Left lung (tissue), 10 donors: ENCODE results near the gene GMEB1. TPM values are rescaled to one million over a fixed set of nuclear protein-coding genes. Genes with fewer than 3 reads are reported as not detected.
"Not testable (repeated sequence)": the region's sequence is repeated elsewhere in the genome, so short reads cannot be mapped to it uniquely, and the experiment has no call there.

Source experiments
- ATAC-seq: fragments of 200-7000 bp; cut with Tn5 transposase; one replicate; pipeline ENCODE4 v1.9.1; 2020; ENCODE audit warnings: moderate library complexity
- DNase-seq, 4 donors: peaks; one replicate each; pipeline ENCODE4 v3.0.0-alpha.2; 2013 to 2020
- H3K27ac ChIP-seq, 2 donors: fragments of 200-600 bp; sonication (generic) in 1 of 2; one replicate each; pipeline versions ENCODE4 v1.5.0 to v1.8.0; 2020 to 2021
- H3K27me3 ChIP-seq, 2 donors: fragments of 200-600 bp; sonication (generic) in 1 of 2; one replicate each; pipeline versions ENCODE4 v1.5.0 to v1.8.0; 2020 to 2021
- H3K36me3 ChIP-seq, 2 donors: fragments of 200-600 bp; sonication (generic) in 1 of 2; one replicate each; pipeline versions ENCODE4 v1.5.0 to v1.8.0; 2020 to 2021
- H3K4me1 ChIP-seq, 2 donors: fragments of 200-600 bp; one replicate each; pipeline ENCODE4 v1.8.0; 2021
- H3K4me3 ChIP-seq, 2 donors: fragments of 200-600 bp; sonication (generic) in 1 of 2; one replicate each; pipeline versions ENCODE4 v1.5.0 to v1.8.0; 2020 to 2021; ENCODE audit warnings: mild to moderate bottlenecking in 1 of 2
- H3K9me3 ChIP-seq, 2 donors: fragments of 200-600 bp; sonication (generic) in 1 of 2; one replicate each; pipeline versions ENCODE4 v1.5.0 to v1.8.0; 2020 to 2021
- intact Hi-C, 2 donors: fragments of 100-400 bp; cut with DNase I; formaldehyde crosslinking; loops; one replicate each; pipeline versions ENCODE4 v1.11.2 to v1.14.2; 2022
- polyA plus RNA-seq, 6 donors: library from polyadenylated mRNA; unstranded; fragments of 120-200 nt; gene quantifications; one replicate each; pipeline ENCODE4 v1.2.1, GENCODE V29; 2013; ENCODE audit not compliant: insufficient read length in 6 of 6
- total RNA-seq, 2 donors: library from RNA; stranded (reverse); fragmentation: NEBNext Ultra II Directional; extraction: Animal tissue kit (Norgen Biotek cat#: 25700); gene quantifications; one replicate each; pipeline ENCODE4 v1.2.1, GENCODE V29; 2021
- TF ChIP-seq, protein P1 (sequence below), 2 donors: fragments of 200-600 bp; sonication (generic) in 1 of 2; IDR thresholded peaks; one replicate each; pipeline versions ENCODE4 v1.5.0 to v1.8.0; 2021; ENCODE audit warnings: antibody characterized with exemption in 2 of 2
- donor health status: DM: no; HTN: yes; CAD: no.
- donor health status: DM: no; HTN: no; CAD: no.

Gene GMEB1
- total and polyA plus RNA-seq, 8 donors, result 10.6 to 18.6 (median 16.7) TPM

DNA sequence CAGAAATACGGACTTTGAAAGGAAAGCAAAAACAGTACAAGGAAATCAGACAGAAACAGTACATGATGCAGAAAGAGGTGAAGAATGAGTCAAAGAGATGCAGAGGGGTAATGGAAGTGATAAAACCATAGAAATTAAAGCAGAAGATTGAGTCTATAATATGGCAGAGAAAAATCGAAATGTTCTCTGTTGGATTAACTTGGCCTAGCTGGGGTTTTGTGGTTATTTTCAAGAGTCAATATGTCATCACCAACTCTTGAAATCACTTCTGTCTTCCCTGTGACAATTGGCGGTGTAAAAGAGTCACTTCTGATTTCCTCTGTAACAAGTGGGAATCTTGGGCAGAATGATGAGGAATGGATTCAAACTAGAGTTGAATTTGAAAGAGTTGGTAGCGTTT is 75.6 kb downstream of the GMEB1 start:
- ATAC-seq (no peak), DNase-seq (no peak)
- Histone ChIP-seq H3K9me3 (no peaks in the 10 kb centered on the region), H3K36me3 (peaks cover 0 to 84% of the 10 kb centered on the region in 2 donors), H3K4me3 (peak overlapping the region in 1 of 2 donors; percentile 3), H3K27ac (no peak overlapping the region), H3K27me3 (no peaks in the 10 kb centered on the region), H3K4me1 (peaks cover 41 to 95% of the 10 kb centered on the region in 2 donors)
- TF ChIP-seq, protein P1, sequence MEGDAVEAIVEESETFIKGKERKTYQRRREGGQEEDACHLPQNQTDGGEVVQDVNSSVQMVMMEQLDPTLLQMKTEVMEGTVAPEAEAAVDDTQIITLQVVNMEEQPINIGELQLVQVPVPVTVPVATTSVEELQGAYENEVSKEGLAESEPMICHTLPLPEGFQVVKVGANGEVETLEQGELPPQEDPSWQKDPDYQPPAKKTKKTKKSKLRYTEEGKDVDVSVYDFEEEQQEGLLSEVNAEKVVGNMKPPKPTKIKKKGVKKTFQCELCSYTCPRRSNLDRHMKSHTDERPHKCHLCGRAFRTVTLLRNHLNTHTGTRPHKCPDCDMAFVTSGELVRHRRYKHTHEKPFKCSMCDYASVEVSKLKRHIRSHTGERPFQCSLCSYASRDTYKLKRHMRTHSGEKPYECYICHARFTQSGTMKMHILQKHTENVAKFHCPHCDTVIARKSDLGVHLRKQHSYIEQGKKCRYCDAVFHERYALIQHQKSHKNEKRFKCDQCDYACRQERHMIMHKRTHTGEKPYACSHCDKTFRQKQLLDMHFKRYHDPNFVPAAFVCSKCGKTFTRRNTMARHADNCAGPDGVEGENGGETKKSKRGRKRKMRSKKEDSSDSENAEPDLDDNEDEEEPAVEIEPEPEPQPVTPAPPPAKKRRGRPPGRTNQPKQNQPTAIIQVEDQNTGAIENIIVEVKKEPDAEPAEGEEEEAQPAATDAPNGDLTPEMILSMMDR (IDR thresholded peaks at IDR 0.05), result no peak
- intact Hi-C loops, result no loop called here

DNA sequence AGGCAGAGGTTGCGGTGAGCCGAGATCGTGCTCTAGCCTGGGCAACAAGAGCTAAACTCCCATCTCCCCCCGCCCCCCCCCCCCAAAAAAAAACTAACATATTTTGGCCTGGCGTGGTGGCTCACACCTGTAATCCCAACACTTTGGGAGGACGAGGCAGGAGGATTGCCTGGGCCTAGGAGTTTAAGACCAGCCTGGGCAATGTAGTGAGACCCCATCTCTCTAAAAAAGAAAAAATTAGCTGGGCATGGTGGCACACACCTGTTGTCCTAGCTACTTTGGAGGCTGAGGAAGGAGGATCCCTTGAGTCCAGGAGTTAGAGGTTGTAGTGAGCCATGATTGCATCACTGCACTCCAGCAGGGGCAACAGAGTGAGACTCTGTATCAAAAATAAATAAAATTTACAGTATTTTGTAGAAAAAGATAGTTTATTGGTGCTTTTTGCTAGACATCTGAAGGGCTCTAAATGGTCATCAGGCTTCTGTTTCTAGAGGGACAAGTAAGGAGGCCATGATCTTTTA is 77.1 kb downstream of the GMEB1 start:
- intact Hi-C loops, result no loop called here
- Histone ChIP-seq H3K36me3 (peaks cover 0 to 75% of the 10 kb centered on the region in 2 donors), H3K4me3 (no peak overlapping the region), H3K27me3 (no peaks in the 10 kb centered on the region), H3K9me3 (no peaks in the 10 kb centered on the region), H3K4me1 (peaks cover 36 to 95% of the 10 kb centered on the region in 2 donors), H3K27ac (peak overlapping the region in 1 of 2 donors; percentile 3)
- TF ChIP-seq, protein P1 (IDR thresholded peaks at IDR 0.05), result no peak
- ATAC-seq, result no peak
- no peak for DNase-seq

DNA sequence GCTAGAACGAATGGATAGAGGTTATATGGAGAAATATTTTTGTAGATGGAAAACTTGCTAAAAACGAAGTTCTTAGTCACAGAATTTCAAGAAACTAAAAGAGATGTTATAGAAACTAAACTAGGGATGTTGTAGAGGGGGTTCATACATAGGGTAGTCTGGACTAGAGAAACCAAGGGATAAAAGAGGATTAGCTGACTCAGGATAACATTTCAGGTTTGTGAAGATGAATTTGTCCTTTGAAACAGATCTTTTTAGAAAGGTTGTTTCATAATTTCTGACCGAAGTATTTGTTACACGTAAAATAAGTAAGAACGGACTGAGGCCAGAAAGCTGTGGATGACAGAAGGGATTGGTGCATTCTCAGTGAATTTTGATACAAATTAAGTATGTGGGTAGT is 81.7 kb downstream of the GMEB1 start:
- Histone ChIP-seq H3K4me1 (peaks cover 50 to 100% of the 10 kb centered on the region in 2 donors), H3K27ac (no peak overlapping the region), H3K27me3 (no peaks in the 10 kb centered on the region), H3K4me3 (no peak overlapping the region), H3K36me3 (peaks cover 0 to 52% of the 10 kb centered on the region in 2 donors), H3K9me3 (no peaks in the 10 kb centered on the region)
- ATAC-seq (no peak), DNase-seq (no peak)
- intact Hi-C loops, result no loop called here
- TF ChIP-seq, protein P1 (IDR thresholded peaks at IDR 0.05), result no peak

DNA sequence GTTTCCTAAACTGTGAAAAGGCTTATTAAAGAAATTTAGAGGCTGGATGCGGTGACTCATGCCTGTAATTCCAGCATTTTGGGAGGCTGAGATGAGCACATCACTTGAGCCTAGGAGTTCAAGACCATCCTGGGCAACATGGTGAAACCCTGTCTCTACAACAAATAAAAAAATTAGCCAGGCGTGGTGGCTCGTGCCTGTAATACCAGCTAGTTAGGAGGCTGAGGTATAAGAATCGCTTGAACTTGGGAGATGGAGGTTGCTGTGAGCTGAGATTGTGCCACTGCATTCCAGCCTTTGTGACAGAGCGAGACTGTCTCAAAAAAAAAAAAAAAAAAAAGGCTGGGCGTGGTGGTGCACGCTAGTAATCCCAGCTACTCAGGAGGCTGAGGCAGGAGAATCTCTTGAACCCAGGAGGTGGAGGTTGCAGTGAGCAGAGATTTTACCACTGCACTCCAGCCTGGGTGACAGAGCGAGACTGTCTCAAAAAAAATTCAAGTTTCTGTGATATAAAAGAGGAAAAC is 82.2 kb downstream of the GMEB1 start:
- H3K4me3 ChIP-seq, intact Hi-C loops, H3K27me3 ChIP-seq, H3K27ac ChIP-seq, H3K9me3 ChIP-seq, DNase-seq, ATAC-seq: not testable (repeated sequence)
- H3K36me3 ChIP-seq, result peaks cover 0 to 47% of the 10 kb centered on the region in 2 donors
- peaks cover 55 to 100% of the 10 kb centered on the region in 2 donors for H3K4me1 ChIP-seq

DNA sequence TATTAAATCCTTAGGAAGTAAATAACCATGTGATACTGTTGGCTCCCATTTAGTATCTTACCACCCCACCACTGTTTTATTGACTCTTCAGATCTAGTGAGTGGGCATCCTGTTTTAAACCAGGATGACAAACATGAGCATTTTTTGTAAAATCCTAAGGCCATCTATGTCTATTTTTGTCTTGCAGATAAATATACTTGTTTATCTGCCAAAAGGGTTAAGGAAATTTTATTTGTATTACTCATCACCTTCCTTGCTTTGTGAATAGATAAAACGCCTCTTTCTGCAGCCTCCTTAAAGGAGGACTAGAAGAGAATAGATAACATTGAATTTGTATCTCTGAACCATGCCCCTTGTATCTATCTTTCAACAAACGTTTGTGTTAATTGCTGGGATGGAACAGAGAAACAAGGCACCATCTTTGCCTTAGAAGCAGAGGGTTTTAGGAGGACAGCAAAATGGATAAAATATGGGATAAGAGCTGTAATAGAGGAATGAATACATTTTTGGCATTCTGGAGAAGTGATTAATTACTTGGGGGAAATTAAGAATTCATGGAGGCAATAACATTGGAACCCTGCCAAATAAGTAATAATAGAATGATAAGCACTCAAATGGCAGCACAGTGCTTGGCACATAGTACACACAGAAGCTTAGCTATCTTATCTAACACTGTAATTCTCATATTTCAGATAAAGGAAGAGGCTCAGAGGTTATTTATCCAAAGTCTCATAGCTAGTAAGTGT is 82.9 kb downstream of the GMEB1 start:
- Histone ChIP-seq H3K27me3 (no peaks in the 10 kb centered on the region), H3K27ac (no peak overlapping the region), H3K4me1 (peaks cover 55 to 100% of the 10 kb centered on the region in 2 donors), H3K9me3 (no peaks in the 10 kb centered on the region), H3K4me3 (no peak overlapping the region), H3K36me3 (peaks cover 0 to 40% of the 10 kb centered on the region in 2 donors)
- TF ChIP-seq, protein P1 (IDR thresholded peaks at IDR 0.05), result no peak
- intact Hi-C loops, result no loop called here
- no peak for ATAC-seq
- DNase-seq, result no peak
